IMR-90 (cell line): ENCODE measurements around the gene CALN1. TPM values are rescaled to one million over a fixed set of nuclear protein-coding genes. Genes with fewer than 3 reads are reported as not detected.

Experiments used
- ATAC-seq: fragments of 200-7000 bp; cut with Tn5 transposase; 2 replicates; pipeline ENCODE4 v1.9.1; 2020; ENCODE audit warnings: low read depth, mild to moderate bottlenecking, moderate library complexity
- BruUV-seq: library from RNA; stranded (reverse); fragments of 400-500 nt; replicated peaks from 2 replicates; lab custom pipeline; 2021; lab: Mats Ljungman, UMichigan
- CTCF ChIA-PET: fragments of 300-600 bp; formaldehyde crosslinking; extraction: SDS; loops from one replicate; lab custom pipeline; 2021; ENCODE audit warnings: antibody characterized with exemption; lab: Yijun Ruan, JAX
- POLR2A ChIA-PET: fragments of 300-600 bp; sonication (Branson Sonifier 250); formaldehyde crosslinking; loops from one replicate; lab custom pipeline; 2022; ENCODE audit warnings: antibody characterized with exemption; ENCODE audit not compliant: unreplicated experiment; lab: Charles Lee
- DNase-seq: peaks from one replicate; pipeline ENCODE4 v3.0.0; 2013
- H2AFZ ChIP-seq: replicated peaks from 2 replicates; pipeline ENCODE3; 2013; ENCODE audit warnings: low read length, mild to moderate bottlenecking; ENCODE audit not compliant: poor library complexity
- H2AK5ac ChIP-seq: 2 replicates; pipeline ENCODE4 v1.6.1; 2013; ENCODE audit warnings: low read depth, low read length, inconsistent platforms
- H2AK9ac ChIP-seq: replicated peaks from 2 replicates; pipeline ENCODE3; 2013; ENCODE audit warnings: mild to moderate bottlenecking, low read depth, low read length, moderate library complexity; ENCODE audit not compliant: poor library complexity
- H2BK120ac ChIP-seq: 2 replicates; pipeline ENCODE4 v1.6.1; 2013; ENCODE audit warnings: low read depth, low read length, inconsistent platforms
- H2BK15ac ChIP-seq: 3 replicates; pipeline ENCODE4 v1.6.1; 2013; ENCODE audit warnings: low read depth, low read length, inconsistent platforms
- H2BK20ac ChIP-seq: 2 replicates; pipeline ENCODE4 v1.6.1; 2013; ENCODE audit warnings: low read depth, mild to moderate bottlenecking, inconsistent platforms, low read length, moderate library complexity
- H2BK5ac ChIP-seq: 2 replicates; pipeline ENCODE4 v1.6.1; 2013; ENCODE audit warnings: mild to moderate bottlenecking, low read depth, low read length, inconsistent platforms; ENCODE audit not compliant: poor library complexity, severe bottlenecking
- H3K14ac ChIP-seq: replicated peaks from 2 replicates; pipeline ENCODE4 v1.6.1; 2013; ENCODE audit warnings: low read depth, low read length, inconsistent platforms
- H3K18ac ChIP-seq: 2 replicates; pipeline ENCODE4 v1.6.1; 2013; ENCODE audit warnings: low read depth, low read length, control low read depth
- H3K23ac ChIP-seq: 2 replicates; pipeline ENCODE4 v1.6.1; 2013; ENCODE audit warnings: low read depth, low read length, inconsistent platforms
- H3K27ac ChIP-seq: 2 replicates; pipeline ENCODE4 v1.5.1; 2013; ENCODE audit warnings: mild to moderate bottlenecking, control low read depth, low read length; ENCODE audit not compliant: insufficient read depth
- H3K27me3 ChIP-seq: 2 replicates; pipeline ENCODE4 v1.6.1; 2013; ENCODE audit warnings: low read length; ENCODE audit not compliant: control insufficient read depth, insufficient read depth
- H3K36me3 ChIP-seq: 2 replicates; pipeline ENCODE4 v1.6.1; 2013; ENCODE audit warnings: low read length, mixed read lengths; ENCODE audit not compliant: control insufficient read depth, insufficient read depth
- H3K4ac ChIP-seq: 2 replicates; pipeline ENCODE4 v1.6.1; 2013; ENCODE audit warnings: low read depth, low read length, inconsistent platforms
- H3K4me1 ChIP-seq: 2 replicates; pipeline ENCODE4 v1.6.1; 2013; ENCODE audit warnings: low read length, mixed read lengths; ENCODE audit not compliant: control insufficient read depth, insufficient read depth
- H3K4me2 ChIP-seq: 2 replicates; pipeline ENCODE4 v1.6.1; 2013; ENCODE audit warnings: low read depth, mild to moderate bottlenecking, control low read depth, low read length, moderate library complexity
- H3K4me3 ChIP-seq: 2 replicates; pipeline ENCODE4 v1.5.1; 2013; ENCODE audit warnings: low read depth, mild to moderate bottlenecking, control low read depth, low read length, moderate library complexity; ENCODE audit not compliant: insufficient read depth
- H3K56ac ChIP-seq: 2 replicates; pipeline ENCODE4 v1.6.1; 2013; ENCODE audit warnings: low read length, inconsistent platforms; ENCODE audit not compliant: insufficient read depth; ENCODE audit errors: extremely low read depth
- H3K79me1 ChIP-seq, 2 experiments: 2 replicates each; pipeline ENCODE4 v1.6.1; 2013; ENCODE audit warnings: low read length in 2 of 2, inconsistent platforms in 1 of 2, low read depth in 1 of 2
- H3K9ac ChIP-seq: 2 replicates; pipeline ENCODE4 v1.6.1; 2013; ENCODE audit warnings: low read depth, low read length, control low read depth
- H3K9me1 ChIP-seq: 2 replicates; pipeline ENCODE4 v1.6.1; 2013; ENCODE audit warnings: low read length, inconsistent platforms; ENCODE audit not compliant: insufficient read depth
- H3K9me3 ChIP-seq: 2 replicates; pipeline ENCODE4 v1.6.1; 2013; ENCODE audit warnings: low read length; ENCODE audit not compliant: control insufficient read depth, insufficient read depth
- H4K20me1 ChIP-seq: 2 replicates; pipeline ENCODE4 v1.6.1; 2013; ENCODE audit warnings: low read length, inconsistent platforms; ENCODE audit not compliant: insufficient read depth
- H4K5ac ChIP-seq: 2 replicates; pipeline ENCODE4 v1.6.1; 2013; ENCODE audit warnings: mild to moderate bottlenecking, low read depth, low read length, control low read depth
- H4K8ac ChIP-seq, 2 experiments: 2 replicates each; pipeline ENCODE4 v1.6.1; 2013; ENCODE audit warnings: low read depth in 2 of 2, low read length in 2 of 2, control low read depth in 1 of 2, inconsistent platforms in 1 of 2
- H4K91ac ChIP-seq: 2 replicates; pipeline ENCODE4 v1.6.1; 2013; ENCODE audit warnings: low read depth, low read length, inconsistent platforms; ENCODE audit not compliant: insufficient read depth
- CHD1 ChIP-seq: IDR thresholded peaks from 2 replicates; pipeline ENCODE4 v1.6.1; 2012; ENCODE audit warnings: low read depth, low read length, improper control_type of control experiment
- FOS ChIP-seq: fragments of 150-350 bp; IDR thresholded peaks from 2 replicates; pipeline ENCODE4 v1.6.1; 2016; ENCODE audit warnings: low read depth, low read length
- MXI1 ChIP-seq: IDR thresholded peaks from 2 replicates; pipeline ENCODE4 v1.6.1; 2012; ENCODE audit warnings: low read depth, mild to moderate bottlenecking, low read length, moderate library complexity, borderline replicate concordance
- NFE2L2 ChIP-seq: fragments of 150-350 bp; IDR thresholded peaks from 2 replicates; pipeline ENCODE4 v1.6.1; 2016; ENCODE audit warnings: low read depth, mild to moderate bottlenecking, low read length
- POLR2A ChIP-seq: IDR thresholded peaks from 2 replicates; pipeline ENCODE4 v1.6.1; 2012; ENCODE audit warnings: mild to moderate bottlenecking, low read depth, low read length
- SMC3 ChIP-seq: fragments of 150-350 bp; IDR thresholded peaks from 2 replicates; pipeline ENCODE4 v1.6.1; 2016; ENCODE audit warnings: low read depth, mild to moderate bottlenecking, antibody characterized with exemption, low read length, moderate library complexity
- WGBS, 2 experiments: methylation state at CpG; one replicate each; pipeline versions ENCODE4 v1.1.5 to v1.1.7; 2013; ENCODE audit warnings: missing lambda C conversion rate in 2 of 2; ENCODE audit not compliant: insufficient read length in 1 of 2; ENCODE audit errors: extremely low coverage in 2 of 2; 5-methylcytosine and 5-hydroxymethylcytosine counted together
- dilution Hi-C: fragments of 300-500 bp; cut with HindIII; formaldehyde crosslinking; loops from one replicate; pipeline ENCODE4 v1.14.3; 2018; ENCODE audit warnings: low sequenced_read_pairs; ENCODE audit not compliant: unreplicated experiment
- in situ Hi-C: fragments of 300-500 bp; cut with MboI; formaldehyde crosslinking; loops from 3 replicates; pipeline ENCODE4 v1.14.3; 2019; ENCODE audit warnings: low sequenced_read_pairs, inconsistent platforms, mixed read lengths
- intact Hi-C: fragments of 100-400 bp; cut with micrococcal nuclease; formaldehyde crosslinking; loops from 2 replicates; pipeline ENCODE4 v1.10.0; 2022
- polyA plus RNA-seq, 3 experiments: library from polyadenylated mRNA; depleted of rRNA; stranded (reverse); fragments of >200 nt; gene quantifications; 2 replicates each; pipeline ENCODE4 v1.2.3, GENCODE V29; 2012; ENCODE audit warnings: low replicate concordance in 1 of 3
- total RNA-seq: library from RNA; depleted of rRNA; stranded (reverse); fragments of >200 nt; gene quantifications from 2 replicates; pipeline ENCODE4 v1.2.3, GENCODE V29; 2012
- TF ChIP-seq, protein P1 (sequence below): fragments of 150-350 bp; IDR thresholded peaks from 2 replicates; pipeline ENCODE4 v1.6.1; 2016; ENCODE audit warnings: low read depth, mild to moderate bottlenecking, low read length, moderate library complexity, borderline replicate concordance

Gene CALN1
- total and polyA plus RNA-seq, 2 of the 4 experiments (the other 2 are of a cell fraction): not detected

DNA sequence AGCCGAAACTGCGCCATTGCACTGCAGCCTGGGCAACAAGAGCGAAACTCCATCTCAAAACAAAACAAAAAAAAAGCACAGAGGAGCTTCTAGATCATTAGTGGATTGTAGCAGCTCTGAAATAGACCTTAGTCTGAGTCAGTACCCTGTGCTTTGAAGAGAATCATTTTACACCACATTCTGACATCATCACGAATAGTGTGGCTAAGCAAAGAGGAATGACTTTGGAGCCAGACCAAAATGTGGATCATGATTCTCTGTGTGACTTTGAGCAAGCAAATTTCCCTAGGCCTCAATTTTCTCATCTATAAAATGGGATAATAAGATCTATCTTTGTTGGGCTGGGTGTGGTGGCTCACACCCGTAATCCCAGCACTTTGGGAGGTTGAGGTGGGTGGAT lies 618.9 kb downstream of the CALN1 start:
- no peak for ATAC-seq
- Histone ChIP-seq H3K14ac (no peak overlapping the region), H2AK5ac (no peak overlapping the region), H3K4me3 (no peak overlapping the region), H3K18ac (no peak overlapping the region), H3K27me3 (no peaks in the 10 kb centered on the region), H3K9ac (no peak overlapping the region), H3K4ac (no peak overlapping the region), H3K56ac (no peak overlapping the region), H2BK5ac (no peak overlapping the region), H3K36me3 (no peaks in the 10 kb centered on the region), H3K4me1 (no peaks in the 10 kb centered on the region), H3K9me3 (peaks cover 21% of the 10 kb centered on the region), H4K5ac (no peak overlapping the region), H3K79me1 (no peaks in the 10 kb centered on the region), H2BK15ac (no peak overlapping the region), H4K91ac (no peak overlapping the region), H2AFZ (no peak overlapping the region), H3K9me1 (no peaks in the 10 kb centered on the region), H3K23ac (no peak overlapping the region), H4K8ac (no peak overlapping the region), H3K4me2 (no peak overlapping the region), H3K27ac (no peak overlapping the region), H2AK9ac (no peak overlapping the region), H2BK120ac (no peak overlapping the region), H2BK20ac (no peak overlapping the region), H4K20me1 (no peaks in the 10 kb centered on the region)
- no peak for DNase-seq
- BruUV-seq: no TSS peak
- TF ChIP-seq, protein P1, sequence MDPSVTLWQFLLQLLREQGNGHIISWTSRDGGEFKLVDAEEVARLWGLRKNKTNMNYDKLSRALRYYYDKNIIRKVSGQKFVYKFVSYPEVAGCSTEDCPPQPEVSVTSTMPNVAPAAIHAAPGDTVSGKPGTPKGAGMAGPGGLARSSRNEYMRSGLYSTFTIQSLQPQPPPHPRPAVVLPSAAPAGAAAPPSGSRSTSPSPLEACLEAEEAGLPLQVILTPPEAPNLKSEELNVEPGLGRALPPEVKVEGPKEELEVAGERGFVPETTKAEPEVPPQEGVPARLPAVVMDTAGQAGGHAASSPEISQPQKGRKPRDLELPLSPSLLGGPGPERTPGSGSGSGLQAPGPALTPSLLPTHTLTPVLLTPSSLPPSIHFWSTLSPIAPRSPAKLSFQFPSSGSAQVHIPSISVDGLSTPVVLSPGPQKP: no peak
- TF ChIP-seq POLR2A: no peak
- TF ChIP-seq NFE2L2: no peak
- no peak for TF ChIP-seq FOS
- no peak for TF ChIP-seq CHD1
- no peak for TF ChIP-seq SMC3
- no peak for TF ChIP-seq MXI1
- POLR2A ChIA-PET: no interaction called here
- intact Hi-C loops: no loop called here
- CTCF ChIA-PET: no interaction called here
- dilution Hi-C loops: no loop called here
- in situ Hi-C loops: no loop called here
- WGBS, 2 experiments: no CpG with 5 or more reads among the region's 5 CpGs
